DND-41 (cell line): Measurements from ENCODE around the gene RAB6D.

Experiments used
- CTCF ChIP-seq: IDR thresholded peaks from 2 replicates; pipeline ENCODE4 v1.5.1; 2012; ENCODE audit warnings: borderline replicate concordance, low read length, moderate library complexity, mild to moderate bottlenecking; ENCODE audit not compliant: poor library complexity, severe bottlenecking; ENCODE audit errors: extremely low read depth
- EZH2 ChIP-seq: IDR thresholded peaks from 3 replicates; pipeline ENCODE4 v1.6.1; 2012; ENCODE audit warnings: borderline replicate concordance, low read depth, mild to moderate bottlenecking, moderate library complexity, low read length, inconsistent platforms; ENCODE audit not compliant: severe bottlenecking

- no peak for TF ChIP-seq CTCF
- TF ChIP-seq EZH2, result no peak
Observed at GRCh38 chr2:131408207-131408606, 44.2 kb upstream of the RAB6D start.
